UCSD-AML1 (cell line): ENCODE measurements around the gene RIMBP2.
A peak's percentile ranks its signal among the peaks of the same experiment; 100 is the strongest.

Experiments
- DNase-seq: peaks from one replicate; lab custom pipeline; 2025; ENCODE audit not compliant: unreplicated experiment; lab: John Stamatoyannopoulos, UW

Gene RIMBP2

DNA sequence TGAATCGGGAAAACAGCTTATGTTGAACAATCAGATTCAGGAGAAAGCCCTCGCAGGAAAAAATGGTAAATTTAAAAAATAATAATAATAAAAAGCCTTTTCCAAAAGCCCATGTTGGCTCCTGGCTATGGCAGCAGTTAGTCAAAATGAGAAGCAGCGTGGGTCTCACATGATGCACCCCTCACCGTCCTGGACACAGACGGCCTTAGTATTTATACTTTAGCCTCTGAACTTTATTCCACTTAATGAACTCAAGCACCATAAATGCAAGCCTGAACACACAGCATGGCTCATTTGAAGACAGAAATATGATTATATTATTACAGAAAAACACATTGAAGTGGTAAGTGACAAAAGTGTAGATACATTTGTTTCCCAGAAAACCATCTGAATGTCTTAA, 160.9 kb downstream of the RIMBP2 start:
- DNase-seq, result no peak

DNA sequence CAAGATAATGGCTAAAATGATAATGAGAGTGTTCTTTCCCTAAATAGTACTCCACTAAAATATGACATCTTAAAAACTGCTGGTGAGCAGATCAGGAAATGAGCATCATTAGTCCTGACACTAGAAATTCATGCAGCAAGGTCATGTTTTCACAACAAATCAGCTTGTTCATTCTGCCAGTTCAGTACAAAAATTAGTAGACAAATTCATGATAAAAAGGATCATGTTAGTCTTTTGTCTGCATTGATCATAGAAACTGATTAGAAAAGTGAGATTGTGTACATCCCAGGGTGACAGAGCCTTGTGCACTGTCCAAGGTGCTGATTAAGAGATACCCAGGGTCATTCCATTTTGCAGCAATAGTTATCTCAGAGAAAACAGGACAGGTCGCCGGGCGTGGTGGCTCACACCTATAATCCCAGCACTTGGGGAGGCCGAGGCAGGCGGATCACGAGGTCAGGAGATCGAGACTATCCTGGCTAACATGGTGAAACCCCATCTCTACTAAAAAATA, 163.6 kb downstream of the RIMBP2 start:
- DNase-seq, result no peak

DNA sequence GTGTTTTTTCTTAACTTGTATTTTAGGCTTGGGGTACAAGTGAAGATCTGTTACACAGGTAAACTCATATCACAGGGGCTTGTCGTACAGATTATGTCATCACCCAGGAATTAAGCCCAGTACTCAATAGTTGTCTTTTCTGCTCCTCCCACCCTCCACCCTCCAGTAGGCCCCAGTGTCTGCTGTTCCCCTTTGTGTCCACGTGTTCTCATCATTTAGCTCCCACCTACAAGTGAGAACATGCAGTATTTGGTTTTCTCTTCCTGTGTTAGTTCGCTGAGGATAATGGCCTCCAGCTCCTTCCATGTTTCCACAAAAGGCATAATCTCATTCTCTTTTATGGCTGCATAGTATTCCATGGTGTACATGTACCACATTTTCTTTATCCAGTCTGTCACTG, 166.7 kb downstream of the RIMBP2 start:
- no peak for DNase-seq

DNA sequence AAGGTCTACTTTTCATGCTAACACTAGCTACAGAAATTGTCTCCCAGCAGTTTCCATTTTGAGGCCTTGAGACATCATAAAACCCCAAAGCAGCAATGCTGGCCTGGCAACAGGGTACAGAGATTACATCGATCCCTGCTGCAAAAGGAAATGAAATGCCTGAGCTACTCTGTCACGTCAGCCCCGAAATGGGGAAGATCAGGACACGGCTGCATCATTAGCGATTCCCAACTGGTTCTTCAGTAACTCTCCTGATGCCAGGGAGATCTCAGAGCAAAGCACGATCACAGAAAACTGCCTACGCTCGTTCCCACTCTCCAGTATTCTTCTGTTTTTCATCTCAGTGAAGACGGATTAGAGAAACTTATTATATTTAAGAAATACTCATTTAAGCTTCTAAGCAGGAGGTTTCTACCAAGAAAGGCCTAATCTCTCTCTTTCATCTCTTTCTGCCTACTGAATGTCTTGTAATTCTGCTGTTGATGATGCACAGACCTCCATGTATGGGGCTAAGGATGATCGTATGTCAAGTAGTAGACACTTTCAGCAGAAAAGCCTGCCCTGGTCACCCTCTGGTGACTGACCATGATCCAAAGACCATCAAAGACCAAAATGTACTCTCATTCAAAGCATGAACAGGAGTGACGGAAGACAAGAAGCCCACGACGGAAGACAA, 168.5 kb downstream of the RIMBP2 start:
- no peak for DNase-seq

DNA sequence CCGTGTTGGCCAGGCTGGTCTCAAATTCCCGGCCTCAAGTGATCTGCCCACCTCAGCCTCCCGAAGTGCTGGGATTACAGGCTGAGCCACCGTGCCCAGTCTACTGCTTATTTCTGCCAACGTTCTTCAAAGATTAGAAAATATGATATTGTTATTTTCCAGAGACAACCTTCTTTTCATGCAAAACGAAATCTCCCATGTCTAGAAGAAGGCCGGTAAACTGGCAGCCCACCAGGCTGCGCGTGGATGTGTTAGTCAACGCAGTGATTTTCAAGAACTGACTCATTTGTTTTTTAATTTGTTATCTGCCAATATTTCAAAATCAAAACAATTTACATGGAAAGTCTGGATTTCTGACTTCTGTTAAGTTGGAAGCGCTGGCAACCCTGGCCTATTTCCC, 169.6 kb downstream of the RIMBP2 start:
- DNase-seq, result no peak

DNA sequence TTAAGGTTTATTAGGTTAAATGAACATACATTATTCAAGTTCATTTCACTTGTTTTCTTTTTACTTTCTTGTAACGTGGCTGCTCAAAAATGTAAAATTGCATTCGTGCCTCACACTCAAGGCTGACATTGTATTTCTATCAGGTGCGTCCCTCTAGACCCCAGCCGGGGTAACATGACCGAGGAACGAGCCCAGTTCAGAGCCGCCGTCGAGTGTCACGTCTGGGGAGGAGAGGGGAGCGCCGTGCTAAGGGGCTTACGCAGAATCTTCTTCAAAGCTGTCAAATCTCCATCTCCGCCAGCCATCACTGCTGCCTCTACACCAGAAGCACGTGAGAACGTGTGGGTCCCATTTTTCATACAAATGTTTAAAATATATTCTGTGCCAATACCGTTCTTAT, 170.6 kb downstream of the RIMBP2 start:
- DNase-seq, result no peak

DNA sequence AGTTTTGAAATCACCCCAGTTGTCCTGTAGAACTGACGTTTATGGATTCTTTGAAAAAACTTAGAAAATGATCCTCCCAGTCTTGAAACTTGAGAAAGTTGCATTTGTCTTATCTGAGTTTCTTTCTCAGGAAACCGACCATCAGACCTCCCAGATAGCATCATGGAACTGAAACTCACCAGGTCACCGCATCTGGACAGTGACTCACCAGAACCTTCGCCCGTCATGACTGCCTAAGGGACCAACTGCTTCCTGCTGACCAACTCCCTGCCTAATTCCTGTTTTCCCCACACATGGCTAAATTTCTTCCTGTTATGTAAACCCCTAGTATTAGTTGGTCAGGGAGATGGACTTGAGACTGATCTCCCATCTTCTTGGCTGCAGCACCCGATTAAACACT, 175.7 kb downstream of the RIMBP2 start:
- DNase-seq, result no peak

DNA sequence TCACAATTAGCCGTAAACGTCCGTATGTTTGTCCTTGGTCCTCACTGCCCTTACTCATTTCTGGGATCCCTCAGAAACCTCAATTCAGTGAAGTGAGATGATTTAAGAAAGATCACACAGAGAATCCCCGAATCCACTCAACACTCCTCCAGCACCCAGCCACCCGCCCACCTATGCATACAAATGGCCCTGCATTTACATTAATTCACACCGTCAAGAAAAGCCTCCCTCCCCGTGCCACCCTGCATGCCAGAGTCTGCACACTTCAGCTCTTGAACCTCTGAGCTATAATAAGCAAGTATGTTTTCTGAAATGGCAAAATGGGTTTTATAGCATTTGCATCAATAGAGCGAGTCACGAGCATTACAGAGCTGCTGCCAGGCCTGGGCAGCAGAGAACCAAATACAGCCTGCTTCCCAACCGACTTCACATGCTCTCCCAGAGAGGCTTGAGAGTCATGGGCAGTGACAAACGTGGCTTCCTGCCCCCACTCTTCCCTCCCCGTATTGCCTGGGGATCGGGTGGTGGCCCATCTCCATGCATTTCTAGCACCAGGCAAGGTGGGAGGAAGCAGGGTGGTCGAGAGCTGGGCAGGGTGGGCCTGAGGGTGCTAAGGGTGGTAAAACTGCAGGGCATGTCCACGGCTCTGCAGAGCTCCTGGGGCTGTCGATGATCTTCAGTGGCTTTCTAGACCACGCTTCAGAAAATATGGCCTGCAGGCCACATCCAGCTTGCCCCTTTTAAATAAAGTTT, 177.6 kb downstream of the RIMBP2 start:
- no peak for DNase-seq

DNA sequence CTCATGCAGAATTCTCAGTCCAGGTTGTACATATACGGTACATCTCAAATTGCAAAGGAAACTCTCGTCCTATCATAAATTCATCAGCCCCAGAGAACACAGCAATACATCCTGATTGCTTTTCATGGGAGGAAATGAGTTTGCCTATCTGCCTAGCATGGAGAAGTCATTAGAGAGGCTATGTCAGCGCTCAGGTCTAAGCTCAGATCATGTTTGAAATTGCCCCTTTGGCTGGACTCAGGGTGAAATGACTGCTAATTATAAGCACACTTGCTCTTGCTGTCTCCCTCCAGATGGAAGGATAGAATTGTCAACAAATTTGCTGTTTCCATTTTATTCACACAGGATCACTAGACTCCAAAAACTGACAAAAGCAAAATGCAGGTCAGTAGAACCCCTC, 178.4 kb downstream of the RIMBP2 start:
- DNase-seq, result no peak

DNA sequence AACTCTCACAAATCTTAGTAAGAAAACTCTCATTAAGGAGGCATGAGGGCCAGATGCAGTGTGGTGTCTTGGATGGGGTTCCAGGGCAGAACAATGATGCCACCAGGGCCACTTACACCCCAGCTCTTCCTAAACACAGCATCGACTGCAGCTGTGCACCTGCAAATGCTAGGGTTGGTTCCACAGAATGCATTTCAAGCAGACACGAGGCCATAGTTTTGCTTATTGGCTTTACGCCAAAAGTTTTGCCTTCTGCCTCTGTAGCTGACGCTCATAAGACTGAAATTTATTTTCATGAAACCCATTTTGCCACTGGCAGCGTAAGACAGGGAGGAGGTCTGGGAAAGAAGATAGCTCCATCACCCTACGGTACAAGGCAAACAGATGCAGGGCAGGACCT, 179.0 kb downstream of the RIMBP2 start:
- DNase-seq, result no peak

DNA sequence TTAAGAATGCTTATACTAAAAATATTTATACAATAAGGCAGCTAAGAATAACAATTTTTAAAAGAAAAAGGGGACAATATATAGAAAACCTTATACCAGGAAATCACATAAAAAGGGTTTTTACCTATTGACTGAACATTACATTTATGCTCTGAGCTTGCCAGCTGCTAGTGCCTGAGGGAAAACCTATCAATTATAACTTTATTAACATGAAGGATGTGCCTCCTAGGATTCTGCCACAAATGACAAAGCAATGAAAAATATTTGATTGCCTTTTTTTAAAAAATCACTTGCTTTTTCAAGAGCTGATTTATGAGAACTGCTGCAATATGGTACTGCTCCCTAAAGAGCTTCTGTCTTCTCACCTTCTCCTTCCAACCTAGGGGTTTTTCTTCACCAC, 185.7 kb downstream of the RIMBP2 start:
- DNase-seq, result no peak

DNA sequence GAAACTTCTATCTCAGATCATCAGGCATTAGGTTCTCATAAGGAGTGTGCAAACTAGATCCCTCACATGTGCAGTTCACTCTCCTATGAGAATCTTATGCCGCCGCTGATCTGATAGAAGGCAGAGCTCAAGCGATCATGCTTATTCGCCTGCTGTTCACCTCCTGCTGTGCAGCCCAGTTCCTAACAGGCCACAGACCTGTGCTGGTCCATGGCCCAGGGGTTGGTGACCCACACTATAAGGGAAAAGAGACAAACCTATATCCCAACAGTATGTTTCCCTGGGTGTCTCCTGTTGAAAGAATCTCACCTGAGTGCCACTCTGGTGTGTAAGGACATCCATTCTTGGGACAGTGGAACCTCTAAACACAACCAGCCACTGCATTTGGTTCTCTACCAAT, 186.3 kb downstream of the RIMBP2 start:
- no peak for DNase-seq

DNA sequence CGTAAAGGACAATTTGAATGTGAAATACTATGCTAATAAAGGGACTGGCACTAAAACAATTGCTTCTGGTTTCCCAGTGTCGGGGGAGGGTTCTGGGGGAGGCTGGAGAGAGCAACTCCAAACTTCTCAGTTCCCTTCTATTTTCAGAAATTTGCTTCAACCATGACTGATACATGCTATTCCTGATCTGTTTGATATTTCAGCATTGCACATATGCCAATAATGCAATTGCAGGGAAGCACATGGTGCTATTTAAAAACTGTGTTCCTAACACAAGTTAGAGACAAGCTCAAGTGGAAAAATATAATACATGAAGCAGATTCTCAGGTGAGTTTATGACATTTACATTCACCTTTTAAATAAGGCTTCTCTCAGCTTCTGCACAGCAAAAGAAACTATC, 188.9 kb downstream of the RIMBP2 start:
- no peak for DNase-seq

DNA sequence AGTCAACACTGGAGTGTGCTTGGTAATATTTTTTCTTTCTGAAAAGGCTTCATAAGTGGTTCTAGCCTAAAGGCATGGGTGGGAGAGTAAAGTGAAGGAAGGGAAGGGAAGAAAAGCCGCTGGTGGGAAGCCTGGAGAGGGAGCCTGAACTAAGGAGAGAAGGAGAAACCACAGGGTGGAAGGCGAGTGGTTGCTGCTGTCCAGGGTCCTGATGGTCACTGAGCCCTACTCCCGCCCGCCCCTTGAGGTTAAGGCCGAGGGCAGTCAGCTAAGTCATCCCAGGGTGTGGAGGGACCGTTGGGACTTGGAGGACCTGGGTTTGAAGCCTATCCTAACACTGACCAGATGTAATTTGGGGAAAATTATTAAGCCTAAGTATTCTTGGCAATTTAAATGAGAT, 189.3 kb downstream of the RIMBP2 start:
- DNase-seq, result peak; percentile 25

DNA sequence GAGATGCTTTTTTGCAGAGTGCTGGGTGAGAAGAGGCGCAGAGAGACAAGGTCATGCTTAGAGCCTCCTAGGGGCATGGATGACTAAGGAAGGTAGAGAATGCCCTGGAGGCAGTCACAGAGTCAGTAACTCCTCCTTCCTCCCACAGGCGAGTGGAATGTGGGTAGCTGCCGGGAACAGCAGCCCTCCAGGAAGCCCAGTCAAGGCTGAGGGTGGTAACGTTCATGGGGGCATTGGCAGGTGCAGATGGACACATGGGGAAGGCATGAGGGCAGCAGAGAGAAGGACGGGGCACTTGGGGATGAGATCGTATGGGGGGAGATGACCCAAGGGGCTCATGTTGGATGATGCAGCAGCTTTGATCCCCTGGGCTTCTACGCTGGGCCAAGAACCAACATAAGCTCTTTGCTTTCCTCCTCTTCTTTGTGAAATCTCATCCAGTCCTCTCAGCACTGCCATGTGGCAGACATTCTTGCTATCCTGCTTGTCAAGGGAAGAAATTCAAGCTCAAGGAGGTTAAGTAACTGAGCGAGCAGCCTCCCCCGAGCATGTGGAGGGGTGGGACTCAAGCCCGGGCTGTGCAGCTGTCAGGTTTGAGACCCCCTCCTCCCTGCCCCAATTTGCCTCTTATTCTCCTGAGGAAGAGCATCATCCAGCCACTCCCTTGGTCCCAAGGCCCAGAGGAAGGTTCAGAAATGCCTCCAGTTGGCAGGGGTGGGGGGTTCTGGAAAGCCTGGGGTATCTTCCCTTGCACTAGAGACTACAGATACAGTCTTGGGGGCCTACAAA, 190.5 kb downstream of the RIMBP2 start:
- no peak for DNase-seq

DNA sequence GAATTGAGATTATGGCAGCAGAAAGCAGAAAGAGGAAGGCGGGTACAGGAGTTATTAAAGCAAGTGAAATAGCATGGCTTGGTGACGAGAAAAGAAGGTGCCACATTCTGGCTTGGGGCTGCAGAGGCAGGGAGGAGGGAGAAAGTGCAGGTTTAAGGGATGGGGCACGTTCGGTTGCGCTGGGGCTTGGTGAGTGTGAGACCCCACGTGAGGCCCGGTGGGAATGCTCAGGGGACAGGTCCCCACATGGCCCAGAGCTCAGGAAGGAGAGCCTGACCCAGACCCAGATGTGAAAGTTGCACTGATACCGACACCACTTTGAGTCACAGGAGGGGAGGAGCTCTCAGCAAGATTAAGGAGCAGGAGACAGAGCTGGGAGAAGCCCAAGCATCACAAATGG, 191.3 kb downstream of the RIMBP2 start:
- no peak for DNase-seq

DNA sequence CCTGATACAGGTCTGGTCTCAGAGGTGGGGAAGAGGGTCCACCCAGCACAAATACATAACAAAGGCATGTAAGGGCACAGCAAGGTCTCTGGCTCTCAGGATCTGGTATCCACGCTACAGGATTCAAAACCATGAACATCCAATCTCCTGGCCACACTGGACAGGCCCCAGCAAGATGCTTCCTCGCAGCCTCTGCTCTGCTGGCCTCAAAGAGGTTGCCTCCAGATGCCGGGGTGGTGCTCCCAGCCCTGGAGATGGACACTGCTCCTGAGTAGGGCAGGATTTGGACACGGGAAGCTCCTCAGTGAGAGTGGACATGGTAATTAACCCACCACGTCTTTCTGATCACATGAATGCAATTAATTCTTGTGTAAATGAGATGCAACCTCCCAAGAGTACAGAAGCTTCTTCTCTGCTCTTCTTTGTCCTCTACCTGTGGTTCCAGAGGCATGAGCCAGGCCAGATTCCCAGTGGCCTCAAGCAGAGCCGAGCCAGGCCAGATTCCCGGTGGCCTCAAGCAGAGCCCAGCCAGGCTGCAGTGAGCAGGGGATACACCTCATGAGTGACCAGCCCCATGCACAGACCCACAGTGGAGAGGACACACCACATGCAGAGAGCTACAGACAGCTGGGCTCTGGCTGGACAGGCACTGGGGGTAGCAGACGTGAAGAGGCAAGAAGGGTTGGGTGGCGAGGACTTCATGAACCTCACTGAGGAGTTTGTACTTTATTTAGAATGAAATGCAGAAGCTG, 192.1 kb downstream of the RIMBP2 start:
- DNase-seq, result no peak

DNA sequence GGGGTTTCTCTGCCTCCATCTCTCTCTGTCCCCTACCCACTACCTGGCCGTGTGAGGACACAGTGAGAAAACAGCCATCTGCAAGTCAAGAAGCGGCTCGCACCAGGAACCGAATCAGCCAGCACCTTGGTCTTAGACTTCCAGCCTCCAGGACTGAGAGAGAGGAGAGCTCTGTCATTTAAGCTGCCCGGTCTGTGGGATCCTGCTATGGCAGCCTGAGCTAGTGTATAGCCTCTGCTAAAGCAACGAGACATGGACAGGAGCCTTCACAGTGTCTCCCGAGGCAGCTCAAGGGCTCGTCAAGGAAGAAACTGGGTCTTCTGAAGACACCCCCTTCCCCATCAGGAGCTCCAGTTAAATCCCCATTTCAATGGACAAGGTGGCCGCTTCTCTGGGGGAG, 192.9 kb downstream of the RIMBP2 start:
- no peak for DNase-seq

DNA sequence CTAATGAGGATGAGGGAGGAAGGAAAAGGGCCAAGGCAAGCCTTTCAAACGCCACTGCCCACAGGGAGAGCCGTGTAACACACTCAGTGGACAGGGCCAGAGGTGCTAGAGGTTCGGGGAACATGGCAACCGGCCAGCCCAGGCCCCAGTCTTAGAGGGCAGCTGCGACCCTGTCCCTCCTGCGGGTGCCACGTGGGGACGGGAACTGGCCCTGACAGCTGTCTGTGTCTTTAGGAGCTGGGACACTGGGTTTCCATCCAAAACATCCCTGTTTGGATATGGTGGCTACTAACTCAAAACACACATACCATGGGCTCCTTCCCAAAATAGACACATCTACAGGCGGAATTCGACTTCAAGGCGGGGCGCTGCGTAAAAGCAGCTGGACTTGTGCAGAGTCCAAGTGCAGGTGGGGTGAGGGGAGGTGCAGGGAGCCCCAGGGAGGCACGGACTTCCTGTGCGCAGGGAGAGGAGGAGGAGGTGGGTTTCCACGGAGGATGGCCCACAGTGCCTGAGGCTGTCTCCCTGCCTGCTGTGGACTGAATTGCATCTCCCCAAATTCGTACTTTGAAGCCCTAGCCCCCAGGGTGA, 193.8 kb downstream of the RIMBP2 start:
- no peak for DNase-seq

DNA sequence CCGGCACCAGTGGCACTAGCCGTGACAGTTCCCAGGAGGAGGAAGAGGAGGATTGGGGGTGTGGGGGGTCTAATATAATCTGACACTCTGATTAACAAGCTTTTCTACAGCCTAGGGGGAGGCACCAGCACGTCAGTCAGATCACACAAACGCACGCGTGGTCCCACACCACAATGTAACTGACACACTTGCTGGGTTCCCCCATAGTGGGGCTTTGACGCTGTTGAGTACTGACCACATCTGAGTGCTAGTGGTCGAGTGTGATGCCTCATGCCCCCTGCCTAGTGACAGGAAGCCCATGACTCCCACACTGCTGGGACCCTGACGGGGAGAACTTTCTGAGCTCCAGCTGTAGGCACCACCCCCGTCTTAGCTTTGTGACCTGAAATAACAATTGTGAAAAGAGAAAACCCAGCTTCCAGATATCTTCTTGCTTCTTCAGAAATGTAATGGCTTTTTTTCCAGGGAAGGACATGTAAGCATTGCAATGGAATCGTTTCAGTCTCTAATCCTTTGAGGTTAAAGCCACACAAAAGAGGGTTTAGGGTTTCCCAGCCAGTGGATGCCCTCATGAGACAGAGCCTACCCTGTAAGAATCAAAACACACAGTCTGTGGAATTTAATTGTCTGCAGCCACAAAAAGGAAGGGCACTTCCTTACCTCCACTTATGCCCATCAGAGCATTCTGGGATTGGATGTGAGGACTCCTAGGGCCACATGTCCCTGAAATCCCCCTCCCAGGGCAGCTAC, 194.5 kb downstream of the RIMBP2 start:
- no peak for DNase-seq
